NB4 (cell line): ENCODE results near the gene SCAPER.
A peak's percentile ranks its signal among the peaks of the same experiment; 100 is the strongest.

ENCODE experiments used
- DNase-seq: peaks from one replicate; pipeline ENCODE4 v3.0.0; 2010; ENCODE audit warnings: low read depth
- H3K4me3 ChIP-seq: one replicate; pipeline ENCODE4 v1.5.1; 2011; ENCODE audit warnings: mild to moderate bottlenecking, low read depth, low read length, moderate library complexity
- MAX ChIP-seq: IDR thresholded peaks from 2 replicates; pipeline ENCODE4 v1.6.1; 2011; ENCODE audit warnings: low read depth, low read length
- MYC ChIP-seq: IDR thresholded peaks from 2 replicates; pipeline ENCODE4 v1.6.1; 2011; ENCODE audit warnings: low read depth, low read length
- POLR2A ChIP-seq: IDR thresholded peaks from 2 replicates; pipeline ENCODE4 v1.6.1; 2011; ENCODE audit warnings: mild to moderate bottlenecking; ENCODE audit not compliant: insufficient read length; ENCODE audit errors: extremely low read depth
- TF ChIP-seq, protein P1 (sequence below): IDR thresholded peaks from one replicate; pipeline ENCODE4 v1.5.1; 2012; ENCODE audit warnings: low read depth, low read length

The SCAPER gene, protein sequence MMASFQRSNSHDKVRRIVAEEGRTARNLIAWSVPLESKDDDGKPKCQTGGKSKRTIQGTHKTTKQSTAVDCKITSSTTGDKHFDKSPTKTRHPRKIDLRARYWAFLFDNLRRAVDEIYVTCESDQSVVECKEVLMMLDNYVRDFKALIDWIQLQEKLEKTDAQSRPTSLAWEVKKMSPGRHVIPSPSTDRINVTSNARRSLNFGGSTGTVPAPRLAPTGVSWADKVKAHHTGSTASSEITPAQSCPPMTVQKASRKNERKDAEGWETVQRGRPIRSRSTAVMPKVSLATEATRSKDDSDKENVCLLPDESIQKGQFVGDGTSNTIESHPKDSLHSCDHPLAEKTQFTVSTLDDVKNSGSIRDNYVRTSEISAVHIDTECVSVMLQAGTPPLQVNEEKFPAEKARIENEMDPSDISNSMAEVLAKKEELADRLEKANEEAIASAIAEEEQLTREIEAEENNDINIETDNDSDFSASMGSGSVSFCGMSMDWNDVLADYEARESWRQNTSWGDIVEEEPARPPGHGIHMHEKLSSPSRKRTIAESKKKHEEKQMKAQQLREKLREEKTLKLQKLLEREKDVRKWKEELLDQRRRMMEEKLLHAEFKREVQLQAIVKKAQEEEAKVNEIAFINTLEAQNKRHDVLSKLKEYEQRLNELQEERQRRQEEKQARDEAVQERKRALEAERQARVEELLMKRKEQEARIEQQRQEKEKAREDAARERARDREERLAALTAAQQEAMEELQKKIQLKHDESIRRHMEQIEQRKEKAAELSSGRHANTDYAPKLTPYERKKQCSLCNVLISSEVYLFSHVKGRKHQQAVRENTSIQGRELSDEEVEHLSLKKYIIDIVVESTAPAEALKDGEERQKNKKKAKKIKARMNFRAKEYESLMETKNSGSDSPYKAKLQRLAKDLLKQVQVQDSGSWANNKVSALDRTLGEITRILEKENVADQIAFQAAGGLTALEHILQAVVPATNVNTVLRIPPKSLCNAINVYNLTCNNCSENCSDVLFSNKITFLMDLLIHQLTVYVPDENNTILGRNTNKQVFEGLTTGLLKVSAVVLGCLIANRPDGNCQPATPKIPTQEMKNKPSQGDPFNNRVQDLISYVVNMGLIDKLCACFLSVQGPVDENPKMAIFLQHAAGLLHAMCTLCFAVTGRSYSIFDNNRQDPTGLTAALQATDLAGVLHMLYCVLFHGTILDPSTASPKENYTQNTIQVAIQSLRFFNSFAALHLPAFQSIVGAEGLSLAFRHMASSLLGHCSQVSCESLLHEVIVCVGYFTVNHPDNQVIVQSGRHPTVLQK (N-terminal part only)

GRCh38 chr15:76905013-76905839 lies at the start of gene SCAPER:
SCAPER (minus strand) TSS chr15:76905340; CDS start chr15:76883817, 21,523 bp downstream.
- H3K4me3 ChIP-seq: peak within 1 kb of the TSS; percentile 64
- TF ChIP-seq MYC (no peak), POLR2A (peak; percentile 79), MAX (peak; percentile 95)
- TF ChIP-seq, protein P1, sequence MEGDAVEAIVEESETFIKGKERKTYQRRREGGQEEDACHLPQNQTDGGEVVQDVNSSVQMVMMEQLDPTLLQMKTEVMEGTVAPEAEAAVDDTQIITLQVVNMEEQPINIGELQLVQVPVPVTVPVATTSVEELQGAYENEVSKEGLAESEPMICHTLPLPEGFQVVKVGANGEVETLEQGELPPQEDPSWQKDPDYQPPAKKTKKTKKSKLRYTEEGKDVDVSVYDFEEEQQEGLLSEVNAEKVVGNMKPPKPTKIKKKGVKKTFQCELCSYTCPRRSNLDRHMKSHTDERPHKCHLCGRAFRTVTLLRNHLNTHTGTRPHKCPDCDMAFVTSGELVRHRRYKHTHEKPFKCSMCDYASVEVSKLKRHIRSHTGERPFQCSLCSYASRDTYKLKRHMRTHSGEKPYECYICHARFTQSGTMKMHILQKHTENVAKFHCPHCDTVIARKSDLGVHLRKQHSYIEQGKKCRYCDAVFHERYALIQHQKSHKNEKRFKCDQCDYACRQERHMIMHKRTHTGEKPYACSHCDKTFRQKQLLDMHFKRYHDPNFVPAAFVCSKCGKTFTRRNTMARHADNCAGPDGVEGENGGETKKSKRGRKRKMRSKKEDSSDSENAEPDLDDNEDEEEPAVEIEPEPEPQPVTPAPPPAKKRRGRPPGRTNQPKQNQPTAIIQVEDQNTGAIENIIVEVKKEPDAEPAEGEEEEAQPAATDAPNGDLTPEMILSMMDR: no peak
- DNase-seq: peak; percentile 97

GRCh38 chr15:76954744-76955143 lies 49.6 kb upstream of the SCAPER start:
- H3K4me3 ChIP-seq: no peak overlapping the region
- TF ChIP-seq POLR2A (no peak), MAX (no peak)
- no peak for DNase-seq

- H3K4me3 ChIP-seq: no peak overlapping the region
- DNase-seq: no peak
- TF ChIP-seq MYC: no peak
- TF ChIP-seq, protein P1: no peak
- no peak for TF ChIP-seq POLR2A
- TF ChIP-seq MAX: no peak
These were observed 48.8 kb upstream of the SCAPER start for GRCh38 chr15:76953913-76954312.

GRCh38 chr15:76951220-76951619 lies 46.1 kb upstream of the SCAPER start:
- DNase-seq: no peak
- TF ChIP-seq POLR2A (no peak), MAX (no peak), MYC (no peak)
- TF ChIP-seq, protein P1: no peak
- H3K4me3 ChIP-seq: no peak overlapping the region

- H3K4me3 ChIP-seq: no peak overlapping the region
- no peak for DNase-seq
- TF ChIP-seq MAX: no peak
- TF ChIP-seq, protein P1: no peak
- no peak for TF ChIP-seq MYC
- TF ChIP-seq POLR2A: no peak
These were observed 42.3 kb upstream of the SCAPER start for GRCh38 chr15:76947454-76947853.
